GM23338 (cell line): ENCODE measurements around the gene GPR183.

Experiments
- CTCF ChIP-seq, 2 experiments: fragments of 200-600 bp in 1 of 2; sonication (generic) in 1 of 2; conservative IDR thresholded peaks; 2 replicates each; pipeline versions ENCODE4 v1.5.1 to v1.6.1; 2016 to 2017; ENCODE audit warnings: antibody characterized with exemption in 2 of 2, low read depth in 2 of 2, mild to moderate bottlenecking in 2 of 2, moderate library complexity in 1 of 2
- EZH2phosphoT487 ChIP-seq: fragments of 200-600 bp; sonication (generic); IDR thresholded peaks from one replicate; pipeline ENCODE4 v1.8.1; 2018; ENCODE audit warnings: antibody characterized with exemption; ENCODE audit not compliant: unreplicated experiment
- POLR2AphosphoS5 ChIP-seq: IDR thresholded peaks from 2 replicates; pipeline ENCODE4 v1.6.1; 2016; ENCODE audit warnings: antibody characterized with exemption, low read depth
- REST ChIP-seq: IDR thresholded peaks from one replicate; pipeline ENCODE4 v1.6.1; 2018; ENCODE audit warnings: antibody characterized with exemption; ENCODE audit not compliant: unreplicated experiment

- no peak for TF ChIP-seq POLR2AphosphoS5
- no peak for TF ChIP-seq REST
- TF ChIP-seq CTCF (conservative IDR thresholded peaks at IDR 0.05; ENCODE audit: low read depth in 2 of 2): no peak
- no peak for TF ChIP-seq EZH2phosphoT487
Measured at GRCh38 chr13:99257291-99257690, 49.9 kb downstream of the GPR183 start.
